ENCODE results near the gene PIGC.

GRCh38 chr1:172466795-172467407 lies 23.0 kb upstream of the PIGC start:
- TF ChIP-seq USF1 (CRISPR knock-in tag; IDR thresholded peaks at IDR 0.05) (no peak), ZNF423 (CRISPR knock-in tag; IDR thresholded peaks at IDR 0.05) (no peak), CTCF (IDR thresholded peaks at IDR 0.05) (no peak)
